HG03432 (cell line): ENCODE data around the gene RPH3AL.

Experiments
- ATAC-seq: cut with Tn5 transposase; IDR thresholded peaks from one replicate; pipeline ENCODE4 v1.9.1; 2021; ENCODE audit warnings: mild to moderate bottlenecking, moderate library complexity; ENCODE audit not compliant: unreplicated experiment

Gene RPH3AL

GRCh38 chr17:266219-266618 lies 86.4 kb downstream of the RPH3AL start:
- no peak for ATAC-seq

DNA sequence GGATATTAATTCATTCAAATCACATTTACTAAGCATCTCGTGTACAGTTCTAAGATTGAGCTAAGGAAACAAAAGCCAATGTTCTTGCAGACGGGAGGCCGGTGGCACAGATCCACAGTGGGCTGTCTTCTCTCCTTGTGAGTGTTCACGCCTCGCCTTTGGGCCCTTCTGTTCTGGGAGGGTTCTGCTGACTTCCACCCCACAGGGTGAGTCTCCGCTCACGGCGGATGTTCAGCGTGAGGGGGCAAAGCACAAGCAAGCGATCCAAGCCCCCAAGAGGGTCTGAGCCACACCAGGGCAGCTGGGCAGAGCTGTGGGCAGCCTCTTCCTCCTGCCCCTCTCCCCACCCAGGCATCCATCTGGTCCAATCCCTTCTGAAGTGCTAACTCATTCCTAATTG lies 86.9 kb downstream of the RPH3AL start:
- no peak for ATAC-seq

DNA sequence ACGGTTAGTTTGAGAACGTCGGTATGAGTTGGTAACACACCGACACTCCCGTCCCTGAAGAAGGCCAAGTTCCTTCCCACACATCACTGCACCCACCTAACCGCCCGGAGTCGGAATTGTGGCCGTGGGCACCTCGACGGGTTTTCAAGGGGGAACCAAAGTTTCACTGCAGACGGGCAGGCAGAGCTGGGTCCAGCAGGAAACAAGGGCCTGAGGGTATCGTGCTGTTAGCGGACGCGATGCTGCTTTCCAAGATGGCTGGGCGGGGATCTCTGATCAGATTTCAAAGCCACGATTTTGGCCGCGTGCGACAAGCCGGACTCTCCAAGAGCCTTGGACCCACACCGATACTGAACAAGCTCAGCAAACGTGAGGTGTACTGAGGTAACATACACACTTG lies 88.8 kb downstream of the RPH3AL start:
- no peak for ATAC-seq

GRCh38 chr17:263271-263670 lies 89.3 kb downstream of the RPH3AL start:
- ATAC-seq, result no peak

- no peak for ATAC-seq
These were observed 91.0 kb downstream of the RPH3AL start for GRCh38 chr17:261635-262034.

DNA sequence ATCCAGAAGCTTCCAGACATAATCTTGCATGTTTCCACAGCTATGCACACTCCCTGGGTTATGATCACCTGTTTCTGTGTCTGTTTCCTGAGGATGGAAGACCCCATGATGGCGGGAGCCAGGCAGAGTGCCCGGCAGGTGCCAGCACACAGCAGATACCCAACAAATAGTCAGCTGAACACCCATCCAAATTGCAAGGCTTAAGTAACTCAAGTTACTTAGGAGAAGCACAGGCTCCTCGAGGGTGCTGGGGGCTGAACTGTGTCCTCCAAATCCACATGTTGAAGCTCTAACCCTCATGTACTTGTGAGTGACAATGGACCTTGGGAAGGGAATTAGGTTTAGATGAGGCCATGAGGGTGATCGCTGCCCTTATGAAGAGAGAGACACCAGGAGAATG lies 91.7 kb downstream of the RPH3AL start:
- no peak for ATAC-seq

GRCh38 chr17:260031-260791 lies 92.4 kb downstream of the RPH3AL start:
- ATAC-seq, result no peak

GRCh38 chr17:259341-259976 lies 93.1 kb downstream of the RPH3AL start:
- ATAC-seq, result no peak

DNA sequence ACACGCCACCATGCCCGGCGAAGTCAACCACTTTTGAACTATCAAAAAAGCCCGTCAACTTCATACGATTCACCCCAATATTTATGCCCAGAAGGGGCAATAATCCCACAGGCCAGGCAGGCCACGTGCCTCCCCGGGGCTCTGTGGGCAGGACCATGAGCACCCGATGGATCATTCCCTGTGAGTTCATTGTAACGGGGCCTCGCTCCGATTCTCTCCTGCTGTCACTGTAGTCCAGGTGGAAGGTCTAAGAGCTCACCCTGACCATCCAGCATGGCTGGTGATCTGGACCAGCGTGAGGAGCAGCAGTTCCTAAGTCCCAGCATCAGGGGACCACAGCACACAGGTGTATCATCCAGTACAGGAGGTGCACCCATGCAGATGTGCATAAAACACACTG lies 93.7 kb downstream of the RPH3AL start:
- no peak for ATAC-seq

GRCh38 chr17:258045-258734 lies 94.4 kb downstream of the RPH3AL start:
- no peak for ATAC-seq

GRCh38 chr17:253091-253846 lies 99.3 kb downstream of the RPH3AL start:
- ATAC-seq, result no peak

GRCh38 chr17:252456-252855 lies 100.2 kb downstream of the RPH3AL start:
- no peak for ATAC-seq

- no peak for ATAC-seq
These were observed 101.1 kb downstream of the RPH3AL start for GRCh38 chr17:251531-251930.

- no peak for ATAC-seq
These were observed 101.9 kb downstream of the RPH3AL start for GRCh38 chr17:250487-251300.

DNA sequence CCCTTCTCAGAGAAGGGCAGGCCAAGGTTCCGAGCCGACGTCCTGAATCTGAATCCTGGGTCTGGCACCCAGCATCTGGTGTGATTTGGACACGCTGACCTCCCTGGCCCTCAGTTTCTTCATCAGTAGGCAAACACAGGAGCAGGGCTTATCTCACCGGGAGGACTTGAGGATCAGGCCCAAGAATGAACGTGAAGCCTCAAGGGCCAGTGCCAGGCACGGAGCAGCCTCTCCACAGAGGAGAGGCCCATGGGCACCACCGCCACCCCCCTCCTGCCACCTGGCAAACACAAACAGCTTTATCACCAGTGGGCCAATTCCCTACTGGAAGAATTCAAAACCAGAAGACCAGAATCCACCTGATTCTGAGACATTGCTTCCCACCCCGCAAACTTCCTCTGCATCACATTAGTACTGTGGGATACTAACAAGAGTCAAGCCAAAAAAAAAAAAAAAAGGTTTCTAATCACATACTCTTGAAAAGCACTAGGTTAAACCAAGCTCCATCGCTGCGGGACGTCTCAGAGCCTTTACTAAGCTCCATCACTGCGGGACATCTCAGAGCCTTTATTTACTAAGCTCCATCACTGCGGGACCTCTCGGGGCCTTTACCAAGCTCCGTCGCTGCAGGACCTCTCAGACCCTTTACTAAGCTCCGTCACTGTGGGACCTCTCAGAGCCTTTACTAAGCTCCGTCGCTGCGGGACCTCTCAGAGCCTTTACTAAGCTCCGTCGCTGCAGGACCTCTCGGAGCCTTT lies 103.2 kb downstream of the RPH3AL start:
- ATAC-seq, result no peak

GRCh38 chr17:248337-249235 lies 104.0 kb downstream of the RPH3AL start:
- no peak for ATAC-seq

GRCh38 chr17:247767-248166 lies 104.8 kb downstream of the RPH3AL start:
- ATAC-seq, result no peak

DNA sequence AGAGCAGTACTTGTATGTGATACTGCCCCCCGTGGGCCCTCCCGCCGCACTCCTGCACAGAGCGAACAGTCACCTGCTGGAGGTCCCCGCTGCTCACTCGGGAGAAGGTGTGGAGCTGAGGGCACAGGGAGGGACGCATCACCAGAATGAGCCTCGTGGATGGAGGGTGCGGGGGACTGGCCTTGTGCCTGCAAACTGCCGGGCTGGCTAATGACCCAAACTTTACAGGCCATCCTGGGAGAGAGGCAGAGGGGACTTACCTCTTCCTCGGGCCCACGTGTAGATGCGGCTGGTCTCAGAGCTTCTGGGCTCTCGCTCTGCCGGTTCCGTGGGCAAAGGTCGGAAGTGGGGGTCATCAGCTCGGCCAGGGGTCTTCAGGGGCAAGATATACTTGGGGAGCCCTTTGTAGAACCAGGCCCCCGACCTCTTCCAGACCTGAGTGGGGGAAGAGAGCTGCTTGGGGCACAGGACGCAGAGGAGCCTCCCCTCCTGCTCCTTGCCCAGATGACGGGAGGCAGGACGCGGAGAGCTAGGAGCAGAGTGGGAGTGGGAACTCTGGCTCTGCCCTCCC lies 105.7 kb downstream of the RPH3AL start:
- ATAC-seq, result no peak
